Measurements from ENCODE around the gene CFAP70.
"Not testable (repeated sequence)": the region's sequence is repeated elsewhere in the genome, so short reads cannot be mapped to it uniquely, and the experiment has no call there.

Gene CFAP70

DNA sequence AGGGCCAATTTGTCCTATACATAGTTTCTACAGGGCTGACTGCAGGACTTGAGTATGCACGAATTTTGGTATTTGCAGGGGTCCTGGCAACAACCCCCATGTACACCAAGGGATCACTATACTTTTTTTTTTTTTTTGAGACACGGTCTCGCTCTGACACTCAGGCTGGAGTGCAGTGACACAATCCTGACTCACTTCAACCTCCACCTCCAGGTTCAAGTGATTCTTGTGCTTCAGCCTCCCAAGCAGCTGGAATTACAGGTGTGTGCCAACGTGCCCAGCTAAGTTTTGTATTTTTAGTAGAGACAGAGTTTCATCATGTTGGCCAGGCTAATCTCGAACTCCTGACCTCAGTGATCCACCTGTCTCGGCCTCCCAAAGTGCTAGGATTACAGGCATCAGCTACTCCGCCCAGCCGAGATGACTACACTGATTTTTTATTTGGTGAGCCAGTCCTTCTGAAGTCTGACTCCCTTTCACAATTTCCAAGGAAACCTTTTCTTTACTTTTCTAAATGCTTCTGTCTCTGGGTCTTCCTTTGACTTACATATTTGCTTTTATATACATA, 19.8 kb downstream of the CFAP70 start:
- no peak for DNase-seq

DNA sequence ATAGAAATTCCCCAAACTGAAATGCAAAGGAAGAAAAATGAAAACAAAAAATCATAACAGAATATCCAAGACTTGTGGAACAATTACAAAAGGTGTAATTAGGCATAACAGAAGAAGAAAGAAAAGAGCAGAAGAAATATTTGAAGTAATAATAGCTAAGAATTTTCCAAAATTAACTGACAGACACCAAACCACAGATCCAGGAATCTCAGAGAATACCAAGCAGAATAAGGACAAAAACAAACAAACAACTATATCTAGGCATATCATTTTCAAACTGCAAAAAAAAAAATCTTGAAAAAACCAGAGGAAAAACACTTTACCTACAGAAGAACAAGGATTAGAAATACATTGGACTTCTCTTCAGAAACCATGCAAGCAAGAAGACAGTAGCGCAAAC, 25.5 kb downstream of the CFAP70 start:
- DNase-seq, result no peak

DNA sequence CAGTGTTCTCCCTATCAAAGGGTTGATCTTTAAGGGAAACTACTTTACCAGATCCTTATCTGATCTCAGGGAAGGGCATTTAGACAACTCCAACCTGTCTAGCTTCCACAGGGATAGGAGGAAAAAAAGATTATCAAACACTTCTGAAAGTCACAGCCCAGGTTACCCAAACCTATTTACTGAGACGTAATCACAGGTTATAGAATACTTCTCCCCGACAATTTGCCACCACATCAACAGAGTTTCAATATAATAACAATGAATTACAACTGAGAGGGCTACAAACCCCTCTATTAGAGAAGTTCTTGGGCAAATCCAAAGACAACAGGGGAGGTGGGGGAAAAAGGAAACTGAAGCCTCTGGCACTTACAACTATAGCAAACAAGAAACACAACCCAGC, 26.3 kb downstream of the CFAP70 start:
- DNase-seq, result no peak

DNA sequence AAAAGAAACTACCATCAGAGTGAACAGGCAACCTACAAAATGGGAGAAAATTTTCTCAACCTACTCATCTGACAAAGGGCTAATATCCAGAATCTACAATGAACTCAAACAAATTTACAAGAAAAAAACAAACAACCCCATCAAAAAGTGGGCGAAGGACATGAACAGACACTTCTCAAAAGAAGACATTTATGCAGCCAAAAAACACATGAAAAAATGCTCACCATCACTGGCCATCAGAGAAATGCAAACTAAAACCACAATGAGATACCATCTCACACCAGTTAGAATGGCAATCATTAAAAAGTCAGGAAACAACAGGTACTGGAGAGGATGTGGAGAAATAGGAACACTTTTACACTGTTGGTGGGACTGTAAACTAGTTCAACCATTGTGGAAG, 30.1 kb downstream of the CFAP70 start:
- DNase-seq, result not testable (repeated sequence)

DNA sequence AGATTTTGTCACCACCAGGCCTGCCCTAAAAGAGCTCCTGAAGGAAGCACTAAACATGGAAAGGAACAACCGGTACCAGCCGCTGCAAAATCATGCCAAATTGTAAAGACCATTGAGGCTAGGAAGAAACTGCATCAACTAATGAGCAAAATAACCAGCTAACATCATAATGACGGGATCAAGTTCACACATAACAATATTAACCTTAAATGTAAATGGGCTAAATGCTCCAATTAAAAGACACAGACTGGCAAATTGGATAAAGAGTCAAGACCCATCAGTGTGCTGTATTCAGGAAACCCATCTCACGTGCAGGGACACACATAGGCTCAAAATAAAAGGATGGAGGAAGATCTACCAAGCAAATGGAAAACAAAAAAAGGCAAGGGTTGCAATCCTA, 33.4 kb downstream of the CFAP70 start:
- DNase-seq, result not testable (repeated sequence)

DNA sequence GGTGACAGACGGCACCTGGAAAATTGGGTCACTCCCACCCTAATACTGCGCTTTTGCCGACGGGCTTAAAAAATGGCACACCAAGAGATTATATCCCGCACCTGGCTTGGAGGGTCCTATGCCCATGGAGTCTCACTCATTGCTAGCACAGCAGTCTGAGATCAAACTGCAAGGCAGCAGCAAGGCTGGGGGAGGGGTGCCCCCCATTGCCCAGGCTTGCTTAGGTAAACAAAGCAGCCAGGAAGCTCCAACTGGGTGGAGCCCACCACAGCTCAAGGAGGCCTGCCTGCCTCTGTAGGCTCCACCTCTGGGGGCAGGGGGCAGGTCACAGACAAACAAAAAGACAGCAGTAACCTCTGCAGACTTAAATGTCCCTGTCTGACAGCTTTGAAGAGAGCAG, 35.1 kb downstream of the CFAP70 start:
- not testable (repeated sequence) for DNase-seq

DNA sequence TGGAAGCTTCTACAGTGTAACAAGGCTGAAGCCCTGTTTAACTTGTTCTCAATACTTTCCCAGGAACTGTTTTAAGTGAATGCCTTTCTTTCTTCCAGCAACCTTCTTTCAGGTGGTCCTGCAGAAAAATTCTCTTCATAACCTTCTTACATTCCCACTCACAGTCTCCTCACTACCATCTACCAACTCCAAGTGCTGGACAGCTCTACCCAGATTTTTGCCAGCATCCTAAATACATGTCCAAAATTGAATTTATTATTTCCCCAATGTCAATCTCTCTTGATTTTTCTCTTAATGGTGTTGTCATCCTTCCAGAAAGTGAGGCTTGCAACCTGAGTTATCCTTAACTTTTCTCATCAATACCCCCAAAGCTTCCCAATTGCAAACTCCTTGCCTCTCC, 48.2 kb downstream of the CFAP70 start:
- DNase-seq, result no peak

DNA sequence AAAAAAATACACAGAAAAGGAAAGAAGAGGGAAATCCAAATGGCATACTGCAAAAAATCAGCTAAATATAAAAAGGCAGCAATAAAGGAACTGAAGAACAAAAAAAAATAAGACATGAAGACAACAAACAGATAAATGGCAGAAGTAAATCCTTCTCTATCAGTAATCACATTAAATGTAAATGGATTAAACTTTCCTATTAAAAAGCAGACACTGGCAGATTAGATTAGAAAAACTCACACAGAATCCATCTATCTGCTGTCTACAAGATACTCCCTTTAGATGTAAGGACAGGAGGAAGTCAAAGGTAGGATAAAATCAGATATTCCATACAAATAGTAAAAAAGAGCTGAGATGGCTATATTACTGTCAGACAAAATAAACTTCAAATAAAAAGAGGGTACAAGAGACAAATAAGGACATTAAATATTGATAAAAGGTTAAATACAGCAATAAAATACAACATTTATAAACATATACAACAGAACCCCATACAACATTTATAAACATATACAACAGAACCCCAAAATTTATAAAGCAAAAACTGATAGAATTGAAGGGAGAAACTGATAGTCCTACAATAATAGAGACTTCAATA, 51.4 kb downstream of the CFAP70 start:
- DNase-seq, result no peak

DNA sequence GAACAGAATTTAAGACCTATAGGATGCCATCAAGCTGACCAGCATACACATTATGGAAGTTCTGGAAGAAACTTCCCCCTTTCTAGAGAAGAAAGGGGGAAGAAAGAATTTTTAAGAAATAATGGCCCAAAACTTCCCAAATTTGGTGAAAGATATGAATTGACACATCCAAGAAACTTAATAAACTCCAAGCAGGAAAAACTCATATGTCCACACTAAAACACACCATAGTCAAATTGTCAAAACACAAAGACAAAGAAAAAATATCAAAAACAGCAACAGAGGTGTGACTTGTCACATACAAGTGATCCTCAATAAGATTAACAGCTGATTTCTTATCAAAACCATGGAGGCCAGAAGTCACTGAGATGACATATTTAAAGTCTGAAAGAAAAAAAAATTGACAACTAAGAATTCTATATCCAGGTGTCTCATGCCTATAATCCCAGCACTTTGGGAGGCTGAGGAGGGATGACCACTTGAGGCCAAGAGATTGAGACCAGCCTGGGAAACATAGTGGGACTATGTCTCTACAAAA, 52.4 kb downstream of the CFAP70 start:
- no peak for DNase-seq

DNA sequence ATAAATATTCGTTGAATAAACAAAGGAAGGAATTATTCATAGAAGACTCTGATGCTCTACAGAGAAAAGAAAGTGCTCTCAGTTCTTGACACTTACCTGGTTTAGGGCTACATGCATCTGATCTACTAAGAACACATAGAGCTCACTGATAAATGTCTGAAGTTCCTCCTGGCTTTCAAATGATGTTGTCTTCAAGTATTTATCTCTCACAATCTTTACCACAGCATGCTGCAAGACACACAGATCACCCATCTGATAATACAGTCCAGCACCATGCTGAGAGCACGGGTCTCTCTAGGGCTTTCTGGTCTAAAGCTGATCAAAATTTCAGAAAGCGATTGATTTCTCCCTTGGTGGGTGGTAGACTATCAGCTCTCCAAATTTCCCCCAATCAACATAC, 61.7 kb downstream of the CFAP70 start:
- no peak for DNase-seq

DNA sequence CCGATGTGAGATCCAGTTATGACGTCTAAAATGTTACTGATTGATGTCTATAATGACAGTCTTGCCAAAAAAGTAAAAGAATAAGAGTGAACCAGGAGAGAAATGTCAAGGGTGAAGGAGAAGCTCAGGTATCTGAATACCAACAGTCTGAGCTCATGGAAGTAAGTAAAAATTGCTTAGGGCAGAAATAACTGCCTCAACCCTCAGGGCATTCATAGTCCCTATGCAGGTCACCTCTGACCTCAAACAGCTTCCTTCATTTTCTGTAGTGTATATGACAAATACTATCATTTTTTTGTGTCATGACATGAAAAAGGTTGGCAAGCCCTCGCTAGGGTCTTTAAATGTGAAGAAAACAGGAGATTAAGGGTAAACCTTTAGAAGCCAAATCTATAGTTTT, 65.2 kb downstream of the CFAP70 start:
- no peak for DNase-seq

DNA sequence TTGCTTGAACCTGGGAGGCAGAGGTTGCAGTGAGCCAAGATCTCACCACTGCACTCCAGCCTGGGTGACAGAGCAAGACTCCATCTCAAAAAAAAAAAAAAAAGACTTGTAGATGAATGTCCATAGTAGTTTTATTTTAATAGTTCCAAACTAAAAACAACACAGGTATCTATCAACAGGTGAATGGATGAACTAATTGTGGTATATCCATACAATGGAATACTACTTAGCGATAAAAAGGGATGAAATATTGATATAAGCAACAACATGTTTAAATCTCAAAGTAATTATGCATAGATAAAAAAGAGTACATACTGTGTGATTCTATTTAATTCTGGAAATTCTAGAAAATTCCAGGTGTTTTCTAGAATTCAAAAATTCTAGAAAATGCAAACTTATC, 68.7 kb downstream of the CFAP70 start:
- no peak for DNase-seq

DNA sequence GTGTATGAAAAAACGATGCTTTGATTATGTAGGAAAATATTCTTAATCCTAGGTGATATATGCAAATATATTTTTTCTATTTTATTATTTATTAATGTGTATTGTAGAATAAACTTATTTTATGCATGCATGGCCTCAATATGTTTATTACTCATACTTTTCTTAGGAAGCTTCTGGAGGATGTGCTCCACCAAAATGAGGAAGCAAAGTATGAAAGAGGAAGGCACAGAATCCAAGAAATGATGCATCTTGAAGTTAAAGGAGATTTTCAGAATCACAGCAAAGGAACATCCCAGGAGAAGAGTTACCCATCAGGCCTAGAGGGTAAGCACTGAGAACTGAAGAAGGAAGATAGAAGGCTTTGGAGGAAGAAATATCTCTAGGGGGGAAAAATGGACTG, 71.2 kb downstream of the CFAP70 start:
- no peak for DNase-seq

DNA sequence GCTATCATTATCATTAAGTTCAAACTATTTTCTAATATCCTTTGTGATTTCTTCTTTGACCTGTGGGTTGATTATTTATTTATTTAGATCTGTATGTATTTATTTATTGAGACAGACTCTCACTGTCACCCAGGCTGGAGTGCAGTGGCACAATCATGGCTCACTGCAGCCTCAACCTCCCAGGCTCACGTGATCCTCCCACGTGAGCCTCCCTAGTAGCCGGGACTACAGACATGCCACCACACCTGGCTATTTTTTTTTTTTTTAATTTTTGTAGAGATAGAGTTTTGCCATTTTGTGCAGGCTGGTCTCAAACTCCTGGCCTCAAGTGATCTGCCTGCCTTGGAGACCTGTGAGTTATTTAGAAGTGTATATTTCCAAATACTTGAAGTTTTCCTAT, 77.6 kb downstream of the CFAP70 start:
- DNase-seq, result no peak

DNA sequence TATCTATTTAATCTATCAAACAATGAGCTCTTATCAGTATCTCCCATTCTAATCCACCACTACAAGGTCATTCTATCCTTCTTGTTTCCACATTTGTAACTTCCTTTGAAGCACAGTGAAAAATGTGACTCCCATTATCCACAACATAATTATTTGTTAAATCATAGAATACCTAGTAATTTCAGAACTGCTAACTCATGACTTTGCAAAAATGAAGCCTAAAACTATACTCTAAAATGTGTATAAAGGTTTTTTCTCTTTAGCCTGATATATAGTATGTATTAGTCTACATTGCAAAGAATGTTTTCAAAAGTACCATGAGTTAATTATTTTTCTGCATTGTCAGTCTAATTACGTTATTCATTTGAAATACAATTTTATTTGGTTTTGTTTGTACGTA, 94.2 kb downstream of the CFAP70 start:
- no peak for DNase-seq

DNA sequence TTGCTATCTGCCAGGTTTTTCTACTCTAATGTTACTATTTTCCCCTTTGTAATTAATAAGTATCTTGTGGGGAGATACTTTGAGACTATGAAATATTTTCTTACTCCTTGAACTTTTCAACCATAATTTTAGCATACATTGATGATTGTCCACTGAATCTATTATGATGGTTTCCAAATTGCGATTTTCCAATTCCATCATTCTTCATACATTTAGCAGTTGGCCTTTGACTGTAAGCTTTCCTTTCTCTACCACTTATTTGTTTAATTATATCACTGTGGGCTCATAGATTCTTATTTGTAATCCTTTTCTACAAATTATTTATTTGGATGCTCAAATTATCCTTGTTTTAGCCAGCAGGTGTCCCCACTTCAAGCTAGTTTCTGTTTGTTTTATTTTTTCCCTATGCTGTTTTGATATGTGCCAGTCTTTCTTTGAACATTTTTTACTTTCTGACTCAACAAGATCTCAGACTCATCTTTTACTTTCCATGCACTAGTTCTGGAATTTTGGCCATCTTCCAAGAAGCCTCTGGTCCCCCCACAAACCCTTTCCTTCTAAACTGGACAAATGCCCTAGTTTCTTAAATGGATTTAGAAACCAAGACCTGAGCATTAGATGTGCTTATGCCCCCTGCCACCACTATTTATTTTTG, 94.8 kb downstream of the CFAP70 start:
- peak; percentile 60 for DNase-seq

DNA sequence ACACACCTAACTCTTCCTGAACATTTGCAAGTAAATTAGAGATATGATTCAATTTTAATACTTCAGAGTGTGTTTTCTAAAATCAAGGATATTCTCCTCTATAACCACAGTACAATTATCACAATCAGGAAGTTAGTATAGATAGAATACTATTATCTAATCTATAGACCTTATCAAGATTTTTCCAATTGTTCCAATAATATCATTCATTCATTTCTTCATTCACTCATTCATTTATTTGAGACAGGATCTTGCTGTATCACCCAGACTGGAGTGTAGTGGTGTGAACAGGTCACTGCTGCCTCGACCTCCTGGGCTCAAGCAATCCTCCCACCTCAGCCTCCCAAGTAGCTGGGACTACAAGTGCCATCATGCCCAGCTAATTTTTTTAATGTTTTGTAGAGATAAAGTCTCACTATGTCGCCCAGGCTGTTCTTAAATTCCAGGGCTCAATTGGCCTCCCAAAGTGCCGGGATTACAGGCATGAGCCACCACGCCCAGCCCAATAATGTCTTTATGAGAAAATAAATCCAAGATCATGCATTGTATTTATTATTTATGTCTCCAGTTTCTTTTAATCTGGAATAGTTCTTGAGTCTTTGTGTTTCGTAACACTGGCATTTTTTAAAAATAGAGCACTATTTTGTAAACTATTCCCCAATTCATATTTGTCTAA, 95.6 kb downstream of the CFAP70 start:
- DNase-seq, result no peak

DNA sequence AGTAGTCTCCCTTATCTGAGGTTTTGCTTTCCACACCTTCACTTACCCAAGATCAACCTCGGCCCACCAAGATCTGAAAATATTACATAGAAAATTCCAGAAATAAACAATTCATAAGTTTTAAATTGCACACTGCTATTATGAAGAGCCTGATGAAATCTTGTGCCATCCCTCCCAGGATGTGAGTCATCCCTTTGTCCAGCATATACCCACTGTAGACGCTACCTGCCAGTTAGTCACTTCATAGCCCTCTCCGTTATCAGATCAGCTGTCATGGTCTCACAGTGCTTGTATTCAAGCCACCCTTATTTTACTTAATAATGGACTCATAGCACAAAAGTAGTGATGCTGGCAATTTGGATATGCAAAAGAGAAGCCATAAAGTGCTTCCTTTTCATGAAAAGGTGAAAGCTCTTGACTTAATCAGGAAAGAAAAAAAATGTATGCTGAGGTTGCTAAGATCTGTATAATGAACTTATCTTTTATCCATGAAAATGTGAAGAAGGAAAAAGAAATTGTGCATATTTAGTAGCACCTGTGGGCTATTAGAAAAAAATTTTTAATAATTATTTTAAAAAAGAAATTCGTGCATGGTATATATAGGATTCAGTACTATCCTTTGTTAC, 96.4 kb downstream of the CFAP70 start:
- DNase-seq, result peak; percentile 81

DNA sequence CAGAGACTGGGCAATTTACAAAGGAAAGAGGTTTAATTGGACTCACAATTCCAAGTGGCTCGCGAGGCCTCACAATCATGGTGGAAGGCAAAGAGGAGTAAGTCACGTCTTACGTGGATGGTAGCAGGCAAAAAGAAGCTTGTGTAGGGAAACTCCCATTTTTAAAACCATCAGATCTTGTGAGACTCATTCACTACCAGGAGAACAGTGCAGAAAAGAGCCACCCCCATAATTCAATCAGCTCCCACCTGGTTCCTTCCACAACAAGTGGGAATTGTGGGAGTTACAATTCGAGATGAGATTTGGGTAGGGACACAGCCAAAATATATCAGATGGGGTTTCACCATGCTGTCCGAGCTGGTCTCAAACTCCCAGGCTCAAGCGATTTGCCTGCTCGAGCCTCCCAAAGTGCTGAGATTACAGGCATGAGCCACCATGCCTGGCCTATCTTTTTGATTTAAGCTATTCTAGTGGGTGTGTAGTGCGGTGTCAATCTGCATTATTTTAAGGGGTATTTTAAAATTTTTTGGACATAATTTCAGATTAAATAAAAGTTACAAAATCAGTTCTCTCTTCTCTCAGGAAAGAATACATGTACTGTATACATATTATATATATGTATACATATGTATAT, 97.2 kb downstream of the CFAP70 start:
- DNase-seq, result no peak

DNA sequence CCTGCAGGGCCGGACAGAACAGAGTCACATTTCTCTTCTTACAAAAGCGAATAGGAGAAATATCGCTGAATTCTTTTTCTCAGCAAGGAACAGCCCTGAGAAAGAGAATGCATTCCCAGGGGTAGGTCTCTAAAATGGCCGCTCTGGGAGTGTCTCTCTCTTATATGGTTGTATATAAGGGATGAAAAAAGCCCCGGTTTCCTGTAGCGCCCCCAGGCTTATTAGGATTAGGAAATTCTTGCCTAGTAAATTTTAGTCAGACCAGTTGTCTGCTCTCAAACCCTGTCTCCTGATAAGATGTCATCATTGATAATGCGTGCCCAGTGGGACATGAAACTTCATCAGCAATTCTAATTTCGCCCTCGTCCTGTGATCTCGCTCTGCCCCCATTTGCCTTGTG, 100.1 kb downstream of the CFAP70 start:
- not testable (repeated sequence) for DNase-seq

DNA sequence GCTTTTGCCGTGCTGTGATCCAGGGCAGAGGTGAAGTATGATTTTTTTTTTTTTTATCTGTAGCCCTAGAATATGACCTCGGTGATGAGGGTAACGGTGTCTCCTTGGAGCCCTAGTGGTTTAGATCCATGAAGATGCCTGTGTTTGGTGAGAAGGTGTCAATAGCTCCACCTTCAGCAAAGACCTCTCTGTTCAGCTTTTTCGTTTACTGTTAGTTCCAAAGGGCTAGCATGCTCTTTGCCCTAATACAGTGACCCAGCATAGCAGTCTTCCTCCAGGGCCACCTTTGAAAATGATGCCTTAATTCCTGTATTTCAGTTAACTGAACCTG, 105.5 kb downstream of the CFAP70 start:
- no peak for DNase-seq

DNA sequence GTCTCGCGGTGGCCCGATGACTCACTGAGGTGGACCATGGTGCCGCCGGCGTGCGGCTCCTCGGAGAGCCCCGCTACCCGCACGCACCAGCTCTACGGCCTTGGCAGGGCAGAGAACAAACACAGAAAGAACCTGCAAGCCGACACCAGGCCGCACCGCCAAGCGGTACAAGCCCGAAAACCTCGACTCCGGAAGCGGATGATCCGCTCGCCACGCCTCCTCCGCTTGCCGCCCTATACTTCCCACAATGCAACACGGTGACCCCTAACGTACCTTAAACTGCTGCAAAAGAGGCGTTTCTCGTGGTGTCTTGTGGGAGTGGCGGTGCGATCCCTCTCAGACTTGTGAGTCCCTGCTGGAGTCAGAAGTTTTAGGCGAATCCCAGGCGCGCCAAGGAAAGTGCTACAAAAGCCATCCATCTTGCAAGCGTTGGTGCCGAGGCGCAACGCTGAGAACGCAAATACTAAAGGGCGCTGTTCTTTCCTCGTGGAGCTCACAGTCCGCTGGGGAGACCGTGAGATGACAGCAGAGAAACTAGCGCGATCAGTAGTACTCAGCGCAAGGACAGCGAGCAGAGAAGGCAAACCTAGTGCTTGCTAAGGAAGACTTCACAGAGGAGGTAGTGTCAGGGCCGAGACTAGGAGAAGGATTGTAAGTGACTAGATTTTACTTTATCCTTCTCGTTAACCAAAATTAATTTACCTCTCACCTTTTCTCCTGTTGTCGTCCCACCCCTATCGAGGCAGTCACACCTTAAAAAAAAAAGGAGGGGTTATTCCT, 106.0 kb downstream of the CFAP70 start, which contains the start of gene MRPS16:
MRPS16 (minus strand) TSS at position 200 of the 780 bp plus-strand sequence; CDS start at position 38, 162 bp downstream.
- DNase-seq, result peak; percentile 97
